Measurements from ENCODE around the gene OR2B2.
"Not testable (repeated sequence)": the region's sequence is repeated elsewhere in the genome, so short reads cannot be mapped to it uniquely, and the experiment has no call there.

DNA sequence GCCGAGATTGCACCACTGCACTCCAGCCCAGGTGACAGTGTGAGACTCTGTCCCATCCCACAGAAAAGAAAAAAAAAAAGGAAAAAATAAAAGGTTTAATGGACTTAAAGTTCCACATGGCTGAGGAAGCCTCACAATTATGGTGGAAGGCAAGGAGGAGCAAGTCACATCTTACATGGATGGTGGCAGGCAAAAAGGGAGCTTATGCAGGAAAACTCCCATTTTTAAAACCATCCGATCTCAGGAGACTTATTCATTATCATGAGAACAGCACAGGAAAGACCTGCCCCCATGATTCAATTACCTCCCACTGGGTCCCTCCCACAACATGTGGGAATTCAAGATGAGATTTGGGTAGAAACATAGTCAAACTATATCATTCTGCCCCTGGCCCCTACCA, 15.8 kb upstream of the OR2B2 start:
- not testable (repeated sequence) for TF ChIP-seq RAD21 (IDR thresholded peaks at IDR 0.05); YY1 (IDR thresholded peaks at IDR 0.05); SP1 (IDR thresholded peaks at IDR 0.05); RXRA (IDR thresholded peaks at IDR 0.05); TAF1 (conservative IDR thresholded peaks at IDR 0.05); REST (IDR thresholded peaks at IDR 0.05)
- TF ChIP-seq, protein P1, sequence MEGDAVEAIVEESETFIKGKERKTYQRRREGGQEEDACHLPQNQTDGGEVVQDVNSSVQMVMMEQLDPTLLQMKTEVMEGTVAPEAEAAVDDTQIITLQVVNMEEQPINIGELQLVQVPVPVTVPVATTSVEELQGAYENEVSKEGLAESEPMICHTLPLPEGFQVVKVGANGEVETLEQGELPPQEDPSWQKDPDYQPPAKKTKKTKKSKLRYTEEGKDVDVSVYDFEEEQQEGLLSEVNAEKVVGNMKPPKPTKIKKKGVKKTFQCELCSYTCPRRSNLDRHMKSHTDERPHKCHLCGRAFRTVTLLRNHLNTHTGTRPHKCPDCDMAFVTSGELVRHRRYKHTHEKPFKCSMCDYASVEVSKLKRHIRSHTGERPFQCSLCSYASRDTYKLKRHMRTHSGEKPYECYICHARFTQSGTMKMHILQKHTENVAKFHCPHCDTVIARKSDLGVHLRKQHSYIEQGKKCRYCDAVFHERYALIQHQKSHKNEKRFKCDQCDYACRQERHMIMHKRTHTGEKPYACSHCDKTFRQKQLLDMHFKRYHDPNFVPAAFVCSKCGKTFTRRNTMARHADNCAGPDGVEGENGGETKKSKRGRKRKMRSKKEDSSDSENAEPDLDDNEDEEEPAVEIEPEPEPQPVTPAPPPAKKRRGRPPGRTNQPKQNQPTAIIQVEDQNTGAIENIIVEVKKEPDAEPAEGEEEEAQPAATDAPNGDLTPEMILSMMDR (IDR thresholded peaks at IDR 0.05; ENCODE audit: low read depth, low read length, missing input control) = not testable (repeated sequence)
- TF ChIP-seq, protein P2, sequence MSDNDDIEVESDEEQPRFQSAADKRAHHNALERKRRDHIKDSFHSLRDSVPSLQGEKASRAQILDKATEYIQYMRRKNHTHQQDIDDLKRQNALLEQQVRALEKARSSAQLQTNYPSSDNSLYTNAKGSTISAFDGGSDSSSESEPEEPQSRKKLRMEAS (IDR thresholded peaks at IDR 0.05) = not testable (repeated sequence)
- TF ChIP-seq, protein P3, sequence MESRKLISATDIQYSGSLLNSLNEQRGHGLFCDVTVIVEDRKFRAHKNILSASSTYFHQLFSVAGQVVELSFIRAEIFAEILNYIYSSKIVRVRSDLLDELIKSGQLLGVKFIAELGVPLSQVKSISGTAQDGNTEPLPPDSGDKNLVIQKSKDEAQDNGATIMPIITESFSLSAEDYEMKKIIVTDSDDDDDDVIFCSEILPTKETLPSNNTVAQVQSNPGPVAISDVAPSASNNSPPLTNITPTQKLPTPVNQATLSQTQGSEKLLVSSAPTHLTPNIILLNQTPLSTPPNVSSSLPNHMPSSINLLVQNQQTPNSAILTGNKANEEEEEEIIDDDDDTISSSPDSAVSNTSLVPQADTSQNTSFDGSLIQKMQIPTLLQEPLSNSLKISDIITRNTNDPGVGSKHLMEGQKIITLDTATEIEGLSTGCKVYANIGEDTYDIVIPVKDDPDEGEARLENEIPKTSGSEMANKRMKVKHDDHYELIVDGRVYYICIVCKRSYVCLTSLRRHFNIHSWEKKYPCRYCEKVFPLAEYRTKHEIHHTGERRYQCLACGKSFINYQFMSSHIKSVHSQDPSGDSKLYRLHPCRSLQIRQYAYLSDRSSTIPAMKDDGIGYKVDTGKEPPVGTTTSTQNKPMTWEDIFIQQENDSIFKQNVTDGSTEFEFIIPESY (IDR thresholded peaks at IDR 0.05) = not testable (repeated sequence)
